SU-DHL-6 (cell line): ENCODE measurements around the gene ANKS1A.

Experiments used
- CTCF ChIP-seq: fragments of 200-600 bp; sonication (generic); IDR thresholded peaks from one replicate; pipeline ENCODE4 v1.5.1; 2017; ENCODE audit warnings: antibody characterized with exemption, mild to moderate bottlenecking, low read length, moderate library complexity; ENCODE audit not compliant: insufficient read depth, poor library complexity, severe bottlenecking
- EZH2phosphoT487 ChIP-seq: fragments of 200-600 bp; sonication (generic), shearing (Covaris generic); conservative IDR thresholded peaks from 2 replicates; pipeline ENCODE4 v1.6.1; 2018; ENCODE audit warnings: mild to moderate bottlenecking, antibody characterized with exemption, low read length, moderate library complexity, mixed read lengths

- TF ChIP-seq CTCF = no peak
- no peak for TF ChIP-seq EZH2phosphoT487
Measured at GRCh38 chr6:34979218-34979617, 90.2 kb downstream of the ANKS1A start.
